Common myeloid progenitor, CD34-positive (primary cell): ENCODE results near the gene PTGIS.

ENCODE experiments used
- CTCF ChIA-PET: fragments of 350-600 bp; sonication (Branson Sonifier 250); formaldehyde crosslinking; loops from one replicate; lab custom pipeline; 2021; ENCODE audit warnings: antibody characterized with exemption; lab: Charles Lee
- POLR2A ChIA-PET: fragments of 350-600 bp; sonication (Branson Sonifier 250); formaldehyde crosslinking; loops from one replicate; lab custom pipeline; 2021; ENCODE audit warnings: antibody characterized with exemption; lab: Charles Lee
- DNase-seq, 3 donors: peaks; one replicate each; pipeline versions ENCODE4 v3.0.0 to v3.0.0-alpha.2; 2013
- H3K27ac ChIP-seq, 2 experiments: 1 replicate in 1 of 2; 2 replicates in 1 of 2; pipeline ENCODE4 v1.7.0; 2013; ENCODE audit warnings: inconsistent platforms in 2 of 2, low read length in 2 of 2, mild to moderate bottlenecking in 2 of 2, low read depth in 1 of 2, moderate library complexity in 1 of 2; ENCODE audit not compliant: severe bottlenecking in 2 of 2, insufficient read depth in 1 of 2, poor library complexity in 1 of 2
- H3K27me3 ChIP-seq, 5 experiments: replicated peaks in 2 of 5; 1 replicate in 3 of 5; 2 replicates in 2 of 5; pipeline versions ENCODE4 v1.6.1 to v1.7.0; 2013; ENCODE audit warnings: low read length in 4 of 5, mild to moderate bottlenecking in 2 of 5, moderate library complexity in 2 of 5, inconsistent platforms in 1 of 5; ENCODE audit not compliant: insufficient read depth in 5 of 5, control insufficient read depth in 4 of 5
- H3K36me3 ChIP-seq, 4 experiments: 1 replicate in 2 of 4; 2 replicates in 2 of 4; pipeline versions ENCODE4 v1.6.1 to v1.7.0; 2013; ENCODE audit warnings: low read length in 3 of 4, control low read depth in 1 of 4, mild to moderate bottlenecking in 1 of 4; ENCODE audit not compliant: control insufficient read depth in 4 of 4, insufficient read depth in 4 of 4
- H3K4me1 ChIP-seq, 4 experiments: 1 replicate in 3 of 4; 2 replicates in 1 of 4; pipeline versions ENCODE4 v1.6.1 to v1.7.1; 2013; ENCODE audit warnings: low read length in 3 of 4, mild to moderate bottlenecking in 3 of 4, control low read depth in 1 of 4, inconsistent platforms in 1 of 4, moderate library complexity in 1 of 4; ENCODE audit not compliant: control insufficient read depth in 4 of 4, insufficient read depth in 4 of 4; ENCODE audit errors: control extremely low read depth in 1 of 4
- H3K4me3 ChIP-seq, 7 experiments: 1 replicate in 4 of 7; 2 replicates in 3 of 7; pipeline versions ENCODE4 v1.5.1 to v1.7.0; 2013; ENCODE audit warnings: mild to moderate bottlenecking in 7 of 7, low read length in 6 of 7, moderate library complexity in 6 of 7, inconsistent platforms in 2 of 7, low read depth in 2 of 7, control low read depth in 1 of 7; ENCODE audit not compliant: insufficient read depth in 4 of 7, control insufficient read depth in 1 of 7; ENCODE audit errors: extremely low read depth in 1 of 7
- H3K9me3 ChIP-seq, 5 experiments: 1 replicate in 4 of 5; 2 replicates in 1 of 5; pipeline versions ENCODE4 v1.6.1 to v1.7.1; 2013; ENCODE audit warnings: low read length in 4 of 5, mild to moderate bottlenecking in 2 of 5, inconsistent platforms in 1 of 5, low read depth in 1 of 5, moderate library complexity in 1 of 5; ENCODE audit not compliant: control insufficient read depth in 4 of 5, insufficient read depth in 2 of 5; ENCODE audit errors: control extremely low read depth in 1 of 5
- WGBS: methylation state at CpG from one replicate; pipeline ENCODE4 v1.1.5; 2013; ENCODE audit not compliant: insufficient coverage; 5-methylcytosine and 5-hydroxymethylcytosine counted together

Gene PTGIS

GRCh38 chr20:49496553-49497397, 71.2 kb downstream of the PTGIS start:
- H3K27ac ChIP-seq = no peak overlapping the region
- no peaks in the 10 kb centered on the region for H3K9me3 ChIP-seq
- H3K27me3 ChIP-seq = peaks cover 0 to 41% (median 15%) of the 10 kb centered on the region in 5 experiments
- POLR2A ChIA-PET = no interaction called here
- DNase-seq = no peak
- 80% methylated on average over 3 of the region's 5 CpGs for WGBS
- H3K36me3 ChIP-seq = no peaks in the 10 kb centered on the region
- no peaks in the 10 kb centered on the region for H3K4me1 ChIP-seq
- no peak overlapping the region for H3K4me3 ChIP-seq
- CTCF ChIA-PET = interaction anchor here (0.6 to 2.0 kb wide), 4 partner anchors 11 to 145 kb away, joined by 3 to 7 read pairs (median 4); partner anchors contain the start of gene KCNB1

DNA sequence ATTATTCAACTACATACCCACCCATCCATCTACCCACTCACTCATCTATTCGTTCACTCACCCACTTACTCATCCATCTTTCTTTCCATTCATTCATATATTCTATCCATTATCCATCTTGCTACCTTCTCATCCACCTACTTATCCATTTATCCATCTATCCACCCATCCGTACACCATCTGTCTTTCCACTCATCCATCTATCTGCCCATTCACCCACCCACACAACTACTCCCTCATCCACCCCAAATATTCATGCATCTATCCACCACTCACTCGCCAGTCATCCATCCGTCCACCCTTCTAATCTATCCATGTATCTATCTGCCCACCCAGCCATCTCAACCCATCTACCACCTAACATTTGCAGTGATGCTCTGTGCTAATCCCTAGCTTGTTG, 71.9 kb downstream of the PTGIS start:
- Histone ChIP-seq H3K4me1 (no peaks in the 10 kb centered on the region), H3K9me3 (peaks cover 0 to 4% (median 0%) of the 10 kb centered on the region in 5 experiments), H3K4me3 (no peak overlapping the region), H3K36me3 (no peaks in the 10 kb centered on the region), H3K27me3 (peaks cover 0 to 44% (median 15%) of the 10 kb centered on the region in 5 experiments), H3K27ac (no peak overlapping the region)
- ChIA-PET CTCF (interaction anchor here (1.0 to 1.3 kb wide), 2 partner anchors 11 to 144 kb away, joined by 3 to 4 read pairs; no protein-coding TSS in a partner anchor), POLR2A (no interaction called here)
- DNase-seq = no peak
- 97% methylated on average over 4 of the region's 4 CpGs for WGBS

DNA sequence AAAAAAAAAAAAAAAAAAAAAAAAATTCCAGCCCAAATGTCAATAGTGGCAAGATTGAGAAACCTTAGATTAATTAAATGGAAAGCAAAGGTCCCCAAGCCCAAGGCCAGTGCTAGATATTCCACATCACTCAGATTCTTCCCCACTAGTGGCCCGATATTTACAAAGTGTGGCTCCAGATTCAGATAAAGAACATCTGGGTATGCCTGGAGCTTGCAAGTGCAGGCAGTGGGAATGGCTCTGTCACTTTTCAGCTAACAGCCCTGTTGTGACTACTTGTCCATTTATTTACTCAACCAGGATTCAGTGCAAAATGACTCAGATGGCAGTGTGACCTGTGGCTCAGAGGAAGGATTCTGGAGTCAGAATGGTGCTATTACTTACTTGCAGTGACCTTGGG, 77.2 kb downstream of the PTGIS start:
- H3K27me3 ChIP-seq = peaks cover 3 to 52% (median 16%) of the 10 kb centered on the region in 5 experiments
- H3K36me3 ChIP-seq = no peaks in the 10 kb centered on the region
- ChIA-PET CTCF (interaction anchor here (0.9 to 1.3 kb wide), 2 partner anchors 16 to 158 kb away, joined by 4 to 5 read pairs; no protein-coding TSS in a partner anchor), POLR2A (no interaction called here)
- H3K27ac ChIP-seq = no peak overlapping the region
- H3K4me3 ChIP-seq = no peak overlapping the region
- WGBS = 100% methylated on average over 1 of the region's 1 CpG
- H3K4me1 ChIP-seq = peaks cover 0 to 3% (median 0%) of the 10 kb centered on the region in 4 experiments
- no peak for DNase-seq
- H3K9me3 ChIP-seq = peaks cover 0 to 10% (median 0%) of the 10 kb centered on the region in 5 experiments

- Histone ChIP-seq H3K27ac (no peak overlapping the region), H3K27me3 (peaks cover 3 to 59% (median 25%) of the 10 kb centered on the region in 5 experiments), H3K9me3 (peaks cover 0 to 10% (median 0%) of the 10 kb centered on the region in 5 experiments), H3K4me3 (no peak overlapping the region), H3K36me3 (no peaks in the 10 kb centered on the region), H3K4me1 (peaks cover 0 to 3% (median under 1%) of the 10 kb centered on the region in 4 experiments)
- no peak for DNase-seq
- CTCF ChIA-PET = interaction anchor here (1.3 kb wide), 1 partner anchor 9 kb away, joined by 4 read pairs; no protein-coding TSS in a partner anchor
- POLR2A ChIA-PET = no interaction called here
- WGBS = 98% methylated on average over 5 of the region's 5 CpGs
Observed at GRCh38 chr20:49489688-49490087, 78.2 kb downstream of the PTGIS start.

GRCh38 chr20:49486064-49486463, 81.9 kb downstream of the PTGIS start:
- DNase-seq = no peak
- Histone ChIP-seq H3K4me3 (no peak overlapping the region), H3K36me3 (no peaks in the 10 kb centered on the region), H3K27ac (no peak overlapping the region), H3K9me3 (peaks cover 0 to 6% (median 0%) of the 10 kb centered on the region in 5 experiments), H3K27me3 (peaks cover 3 to 85% (median 29%) of the 10 kb centered on the region in 5 experiments), H3K4me1 (peaks cover 0 to 16% (median 9%) of the 10 kb centered on the region in 4 experiments)
- POLR2A ChIA-PET = no interaction called here
- CTCF ChIA-PET = interaction anchor here (0.9 to 3.4 kb wide), 5 partner anchors 13 to 240 kb away, joined by 3 to 15 read pairs (median 4); no protein-coding TSS in a partner anchor

GRCh38 chr20:49485563-49485962, 82.4 kb downstream of the PTGIS start:
- Histone ChIP-seq H3K36me3 (no peaks in the 10 kb centered on the region), H3K27me3 (peaks cover 3 to 85% (median 29%) of the 10 kb centered on the region in 5 experiments), H3K4me3 (no peak overlapping the region), H3K9me3 (peaks cover 0 to 5% (median 0%) of the 10 kb centered on the region in 5 experiments), H3K4me1 (peaks cover 0 to 16% (median 9%) of the 10 kb centered on the region in 4 experiments), H3K27ac (no peak overlapping the region)
- no peak for DNase-seq
- WGBS = 100% methylated on average over 1 of the region's 1 CpG
- CTCF ChIA-PET = interaction anchor here (0.9 to 3.4 kb wide), 8 partner anchors 13 to 240 kb away, joined by 3 to 15 read pairs (median 4); no protein-coding TSS in a partner anchor
- POLR2A ChIA-PET = no interaction called here
